Fibroblast of lung (primary cell): ENCODE results near the gene PPP1R15B.

ENCODE experiments used
- CTCF ChIP-seq, 2 donors: IDR thresholded peaks in 1 of 2; conservative IDR thresholded peaks in 1 of 2; 1 replicate in 1 of 2; 2 replicates in 1 of 2; pipeline ENCODE4 v1.5.1; 2011 to 2012; ENCODE audit warnings: low read length in 2 of 2, control low read depth in 1 of 2, inconsistent platforms in 1 of 2, low read depth in 1 of 2, mild to moderate bottlenecking in 1 of 2
- EZH2 ChIP-seq: IDR thresholded peaks from 2 replicates; pipeline ENCODE4 v1.5.1; 2012; ENCODE audit warnings: low read length, control low read depth, mild to moderate bottlenecking; ENCODE audit errors: missing control alignments

GRCh38 chr1:204377800-204378668 lies 33.6 kb downstream of the PPP1R15B start:
- TF ChIP-seq EZH2, result peak; percentile 87
- TF ChIP-seq CTCF (conservative IDR thresholded peaks at IDR 0.05 in 1 of 2, IDR thresholded peaks at IDR 0.05 in 1 of 2; ENCODE audit: low read depth in 1 of 2, low read length in 2 of 2), result no peak
